AG09309 (cell line): Measurements from ENCODE around the gene BCKDHA.
A peak's percentile ranks its signal among the peaks of the same experiment; 100 is the strongest.

Source experiments
- DNase-seq: peaks from one replicate; pipeline ENCODE4 v3.0.0-alpha.2; 2010; ENCODE audit warnings: low read depth
- H3K4me3 ChIP-seq: 2 replicates; pipeline ENCODE4 v1.5.1; 2011; ENCODE audit warnings: mild to moderate bottlenecking, low read depth, low read length, moderate library complexity; ENCODE audit not compliant: control insufficient read depth
- CTCF ChIP-seq: IDR thresholded peaks from 2 replicates; pipeline ENCODE4 v1.5.1; 2011; ENCODE audit warnings: mild to moderate bottlenecking, low read depth, low read length, inconsistent platforms; ENCODE audit not compliant: insufficient read depth, control insufficient read depth; ENCODE audit errors: missing control alignments

BCKDHA gene

GRCh38 chr19:41395355-41395754, 2.3 kb upstream of the BCKDHA start:
- no peak for TF ChIP-seq CTCF
- H3K4me3 ChIP-seq: no peak overlapping the region
- DNase-seq: no peak

GRCh38 chr19:41398050-41398418, 416 bp downstream of the BCKDHA start:
- no peak for TF ChIP-seq CTCF
- no peak for DNase-seq
- peak overlapping the region; percentile 88 for H3K4me3 ChIP-seq

GRCh38 chr19:41398598-41398997, 980 bp downstream of the BCKDHA start:
- TF ChIP-seq CTCF: no peak
- no peak for DNase-seq
- peak overlapping the region; percentile 88 for H3K4me3 ChIP-seq

- TF ChIP-seq CTCF: no peak
- peak overlapping the region; percentile 88; the same call in 1 of the 2 replicates for H3K4me3 ChIP-seq
- no peak for DNase-seq
Measured at GRCh38 chr19:41399091-41399490, 1.5 kb downstream of the BCKDHA start.

GRCh38 chr19:41399525-41399924, 1.9 kb downstream of the BCKDHA start:
- H3K4me3 ChIP-seq: no peak overlapping the region
- DNase-seq: no peak
- TF ChIP-seq CTCF: no peak

GRCh38 chr19:41401483-41401882, 3.9 kb downstream of the BCKDHA start:
- H3K4me3 ChIP-seq: no peak overlapping the region
- TF ChIP-seq CTCF: no peak
- no peak for DNase-seq

GRCh38 chr19:41402010-41402409, 4.4 kb downstream of the BCKDHA start:
- no peak for TF ChIP-seq CTCF
- DNase-seq: no peak
- H3K4me3 ChIP-seq: no peak overlapping the region
